ENCODE measurements around the gene ABI3. TPM values are rescaled to one million over a fixed set of nuclear protein-coding genes. Genes with fewer than 3 reads are reported as not detected.
A peak's percentile ranks its signal among the peaks of the same experiment; 100 is the strongest.
"Not testable (repeated sequence)": the region's sequence is repeated elsewhere in the genome, so short reads cannot be mapped to it uniquely, and the experiment has no call there.

The ABI3 gene
- total and polyA plus RNA-seq, 2 experiments from 2014 or later, result 0.24 TPM; not detected in 1

DNA sequence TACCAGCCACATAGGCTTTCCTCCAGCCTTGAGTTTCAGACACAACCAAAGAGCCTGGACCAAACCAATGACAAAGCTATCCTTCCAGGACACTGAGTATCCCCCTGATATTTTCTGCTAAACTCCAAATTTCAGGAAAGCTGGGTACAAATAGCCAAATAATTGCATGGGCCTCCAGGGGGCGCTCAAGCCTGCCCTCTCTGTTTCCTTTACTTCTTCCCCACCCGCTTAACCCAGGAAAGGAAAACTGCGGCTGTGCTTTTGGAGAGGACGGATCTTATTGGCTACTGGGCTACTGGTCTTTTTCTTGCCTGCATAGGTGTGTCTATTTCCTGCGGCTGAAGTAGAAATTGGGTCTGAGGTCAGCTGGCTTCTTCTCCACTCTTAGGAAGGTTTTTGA is 30.2 kb upstream of the ABI3 start:
- peak; percentile 52 to 72 for DNase-seq (ENCODE audit: low read depth in 1 of 2, low spot score in 1 of 2)
- H3K4me3 ChIP-seq, result no peak overlapping the region
- H3K36me3 ChIP-seq, result no peaks in the 10 kb centered on the region
- H3K27ac ChIP-seq, result no peak overlapping the region
- TF ChIP-seq, protein P1, sequence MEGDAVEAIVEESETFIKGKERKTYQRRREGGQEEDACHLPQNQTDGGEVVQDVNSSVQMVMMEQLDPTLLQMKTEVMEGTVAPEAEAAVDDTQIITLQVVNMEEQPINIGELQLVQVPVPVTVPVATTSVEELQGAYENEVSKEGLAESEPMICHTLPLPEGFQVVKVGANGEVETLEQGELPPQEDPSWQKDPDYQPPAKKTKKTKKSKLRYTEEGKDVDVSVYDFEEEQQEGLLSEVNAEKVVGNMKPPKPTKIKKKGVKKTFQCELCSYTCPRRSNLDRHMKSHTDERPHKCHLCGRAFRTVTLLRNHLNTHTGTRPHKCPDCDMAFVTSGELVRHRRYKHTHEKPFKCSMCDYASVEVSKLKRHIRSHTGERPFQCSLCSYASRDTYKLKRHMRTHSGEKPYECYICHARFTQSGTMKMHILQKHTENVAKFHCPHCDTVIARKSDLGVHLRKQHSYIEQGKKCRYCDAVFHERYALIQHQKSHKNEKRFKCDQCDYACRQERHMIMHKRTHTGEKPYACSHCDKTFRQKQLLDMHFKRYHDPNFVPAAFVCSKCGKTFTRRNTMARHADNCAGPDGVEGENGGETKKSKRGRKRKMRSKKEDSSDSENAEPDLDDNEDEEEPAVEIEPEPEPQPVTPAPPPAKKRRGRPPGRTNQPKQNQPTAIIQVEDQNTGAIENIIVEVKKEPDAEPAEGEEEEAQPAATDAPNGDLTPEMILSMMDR (IDR thresholded peaks at IDR 0.05; ENCODE audit: low read depth, low read length), result peak; percentile 91
- no peaks in the 10 kb centered on the region for H3K27me3 ChIP-seq
- H3K9me3 ChIP-seq (ENCODE audit: low read depth), result peaks cover 3% of the 10 kb centered on the region
- no peaks in the 10 kb centered on the region for H3K4me1 ChIP-seq (ENCODE audit: low read depth)

DNA sequence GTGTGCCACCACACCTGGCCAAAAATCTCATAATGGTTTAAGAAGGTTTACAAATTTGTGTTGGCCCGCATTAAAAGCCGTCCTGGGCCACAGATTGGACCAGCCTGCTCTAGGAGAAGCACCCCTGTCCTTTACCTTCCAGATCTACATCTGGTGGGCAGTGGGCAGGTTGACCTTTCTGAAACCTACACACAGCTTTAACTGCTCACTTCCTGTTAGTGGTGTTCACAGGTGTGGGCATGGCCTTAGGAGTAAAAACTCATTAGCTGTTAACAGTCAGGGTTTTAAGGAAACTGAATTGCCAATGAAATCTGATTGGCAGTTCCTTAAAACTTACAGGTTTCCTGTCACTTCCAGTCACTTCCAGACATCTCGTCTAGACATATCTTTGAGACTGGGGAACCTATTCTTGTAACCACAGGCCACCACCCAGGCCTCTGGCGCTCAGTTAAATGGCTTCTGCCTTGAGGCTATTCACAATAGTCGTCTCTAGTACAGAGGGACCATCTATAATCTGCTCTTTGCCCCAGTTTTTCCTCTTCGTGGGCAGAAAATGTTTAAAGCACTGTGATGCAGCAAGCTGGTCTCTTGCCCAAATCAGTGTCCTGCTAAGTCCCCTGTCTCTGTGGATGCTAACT is 29.4 kb upstream of the ABI3 start:
- no peaks in the 10 kb centered on the region for H3K36me3 ChIP-seq
- no peak overlapping the region for H3K27ac ChIP-seq
- no peak overlapping the region for H3K4me3 ChIP-seq
- no peaks in the 10 kb centered on the region for H3K4me1 ChIP-seq (ENCODE audit: low read depth)
- H3K27me3 ChIP-seq, result no peaks in the 10 kb centered on the region
- no peak for DNase-seq (ENCODE audit: low read depth in 1 of 2, low spot score in 1 of 2)
- TF ChIP-seq, protein P1 (IDR thresholded peaks at IDR 0.05; ENCODE audit: low read depth, low read length), result no peak
- H3K9me3 ChIP-seq (ENCODE audit: low read depth), result peaks cover 3% of the 10 kb centered on the region

DNA sequence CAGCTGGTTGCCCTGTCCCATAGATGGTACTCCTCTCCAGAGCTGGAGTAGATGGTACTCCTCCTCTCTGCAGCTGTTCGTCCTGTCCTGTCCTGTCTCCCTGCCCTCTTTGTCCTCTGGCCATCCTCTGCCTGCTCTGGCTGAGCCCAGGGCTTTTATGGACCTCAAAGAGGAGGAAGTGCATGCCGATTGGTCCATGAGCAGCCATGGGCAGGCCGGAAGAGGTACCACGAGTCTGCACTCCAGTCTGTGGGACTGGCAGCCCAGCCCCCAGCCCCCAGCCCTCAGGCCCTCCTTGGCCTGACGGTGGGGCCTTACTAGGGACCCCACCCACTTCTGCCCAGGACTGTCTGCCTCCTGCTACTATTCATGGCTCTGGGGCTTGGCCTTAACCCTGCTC is 27.2 kb upstream of the ABI3 start:
- no peaks in the 10 kb centered on the region for H3K4me1 ChIP-seq (ENCODE audit: low read depth)
- no peak overlapping the region for H3K4me3 ChIP-seq
- H3K9me3 ChIP-seq (ENCODE audit: low read depth), result no peaks in the 10 kb centered on the region
- no peak overlapping the region for H3K27ac ChIP-seq
- no peak for DNase-seq (ENCODE audit: low read depth in 1 of 2, low spot score in 1 of 2)
- TF ChIP-seq, protein P1 (IDR thresholded peaks at IDR 0.05; ENCODE audit: low read depth, low read length), result no peak
- H3K27me3 ChIP-seq, result no peaks in the 10 kb centered on the region
- no peaks in the 10 kb centered on the region for H3K36me3 ChIP-seq

DNA sequence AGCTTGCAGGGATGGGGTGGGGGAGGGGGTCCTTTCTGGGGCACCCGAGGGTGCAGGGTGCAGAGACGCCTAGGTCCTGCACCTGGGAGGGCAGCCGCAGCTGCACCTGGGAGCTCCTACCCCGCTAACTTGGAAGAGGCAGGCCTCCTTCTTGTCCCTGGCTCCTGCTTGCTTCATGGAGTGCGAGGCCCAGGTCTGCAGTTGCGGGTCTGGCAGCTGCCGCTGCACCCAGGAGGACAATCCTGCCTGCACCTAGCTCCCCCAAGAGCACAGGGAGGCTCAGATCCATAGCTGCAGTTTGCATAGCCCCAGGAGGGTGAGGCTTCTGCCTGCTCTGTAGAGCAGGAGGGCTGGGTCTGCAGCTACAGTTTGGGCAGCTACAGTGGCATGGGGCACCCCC is 26.7 kb upstream of the ABI3 start:
- TF ChIP-seq, protein P1 (IDR thresholded peaks at IDR 0.05; ENCODE audit: low read depth, low read length), result no peak
- no peaks in the 10 kb centered on the region for H3K4me1 ChIP-seq (ENCODE audit: low read depth)
- no peaks in the 10 kb centered on the region for H3K27me3 ChIP-seq
- H3K36me3 ChIP-seq, result no peaks in the 10 kb centered on the region
- H3K9me3 ChIP-seq (ENCODE audit: low read depth), result no peaks in the 10 kb centered on the region
- DNase-seq (ENCODE audit: low read depth in 1 of 2, low spot score in 1 of 2), result no peak
- no peak overlapping the region for H3K4me3 ChIP-seq
- H3K27ac ChIP-seq, result no peak overlapping the region

DNA sequence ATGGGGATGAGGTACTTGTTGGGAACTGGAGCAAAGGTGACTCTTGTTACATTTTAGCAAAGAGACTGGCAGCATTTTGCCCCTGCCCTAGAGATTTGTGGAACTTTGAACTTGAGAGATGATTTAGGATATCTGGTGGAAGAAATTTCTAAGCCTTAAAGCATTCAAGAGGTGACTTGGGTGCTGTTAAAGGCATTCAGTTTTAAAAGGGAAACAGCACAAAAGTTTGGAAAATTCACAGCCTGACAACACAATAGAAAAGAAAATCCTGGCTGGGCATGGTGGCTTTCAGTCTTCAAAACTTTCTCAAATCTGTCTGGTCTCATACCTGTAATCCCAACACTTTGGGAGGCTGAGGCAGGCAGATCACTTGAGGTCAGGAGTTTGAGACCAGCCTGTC is 26.0 kb upstream of the ABI3 start:
- H3K9me3 ChIP-seq (ENCODE audit: low read depth); H3K36me3 ChIP-seq; H3K4me1 ChIP-seq (ENCODE audit: low read depth); H3K27ac ChIP-seq; DNase-seq (ENCODE audit: low read depth in 1 of 2, low spot score in 1 of 2); H3K4me3 ChIP-seq; H3K27me3 ChIP-seq: not testable (repeated sequence)

DNA sequence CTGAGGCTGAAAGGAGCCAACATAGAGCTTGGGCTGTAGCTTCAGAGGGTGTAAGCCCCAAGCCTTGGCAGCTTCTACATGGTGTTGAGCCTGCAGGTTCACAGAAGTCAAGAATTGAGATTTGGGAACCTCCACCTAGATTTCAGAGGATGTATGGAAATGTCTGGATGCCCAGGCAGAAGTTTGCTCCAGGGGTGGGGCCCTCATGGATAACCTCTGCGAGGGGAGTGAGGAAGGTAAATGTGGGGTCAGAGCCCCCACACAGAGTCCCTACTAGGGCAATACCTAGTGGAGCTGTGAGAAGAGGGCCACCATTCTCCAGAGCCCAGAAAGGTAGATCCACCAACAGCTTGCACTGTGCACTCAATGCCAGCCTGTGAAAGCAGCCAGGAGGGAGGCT is 25.1 kb upstream of the ABI3 start:
- not testable (repeated sequence) for H3K27ac ChIP-seq; H3K27me3 ChIP-seq; H3K36me3 ChIP-seq; DNase-seq (ENCODE audit: low read depth in 1 of 2, low spot score in 1 of 2); H3K9me3 ChIP-seq (ENCODE audit: low read depth); H3K4me1 ChIP-seq (ENCODE audit: low read depth); H3K4me3 ChIP-seq

DNA sequence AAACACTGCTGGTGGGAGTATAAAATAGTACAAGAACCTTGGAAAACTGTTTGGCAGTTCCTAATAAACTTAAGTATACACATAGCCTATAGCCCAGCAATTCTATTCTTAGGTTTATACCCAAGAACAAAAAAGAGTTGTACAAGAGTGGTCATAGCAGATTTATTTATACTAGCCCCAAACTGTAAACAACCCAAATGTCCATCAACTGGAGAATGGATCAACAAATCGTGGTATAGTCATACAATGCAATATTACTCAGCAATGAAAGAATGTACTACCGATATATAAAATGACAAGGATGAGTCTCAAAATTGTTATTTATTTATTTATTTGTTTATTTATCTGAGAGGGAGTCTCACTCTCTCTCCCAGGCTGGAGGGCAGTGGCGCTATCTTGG is 23.2 kb upstream of the ABI3 start:
- Histone ChIP-seq H3K27me3 (no peaks in the 10 kb centered on the region), H3K36me3 (no peaks in the 10 kb centered on the region), H3K4me1 (ENCODE audit: low read depth) (no peaks in the 10 kb centered on the region), H3K4me3 (no peak overlapping the region), H3K27ac (no peak overlapping the region), H3K9me3 (ENCODE audit: low read depth) (no peaks in the 10 kb centered on the region)
- TF ChIP-seq, protein P1 (IDR thresholded peaks at IDR 0.05; ENCODE audit: low read depth, low read length), result no peak
- no peak for DNase-seq (ENCODE audit: low read depth in 1 of 2, low spot score in 1 of 2)

Data from cardiac muscle cell (in vitro differentiated cells and primary cell).